RWPE1 (cell line): ENCODE data around the gene HSP90AA1.
"Not testable (repeated sequence)": the region's sequence is repeated elsewhere in the genome, so short reads cannot be mapped to it uniquely, and the experiment has no call there.

ENCODE experiments used
- CTCF ChIA-PET: fragments of 350-600 bp; sonication (Branson Sonifier 250); formaldehyde crosslinking; extraction: SDS; loops from one replicate; lab custom pipeline; 2021; lab: Yijun Ruan, JAX
- POLR2A ChIA-PET: fragments of 400-600 bp; formaldehyde crosslinking; extraction: SDS; loops from one replicate; lab custom pipeline; 2020; ENCODE audit warnings: antibody characterized with exemption; ENCODE audit not compliant: low non-redundant PET; lab: Yijun Ruan, JAX
- DNase-seq: peaks from one replicate; pipeline ENCODE4 v3.0.0; 2012; ENCODE audit warnings: low spot score
- H3K27ac ChIP-seq: fragments of 450-650 bp; 2 replicates; pipeline ENCODE4 v1.5.1; 2017
- TF ChIP-seq, protein P1 (sequence below): fragments of 450-650 bp; conservative IDR thresholded peaks from 2 replicates; pipeline ENCODE4 v1.5.1; 2017; ENCODE audit warnings: low read depth, mild to moderate bottlenecking

Gene HSP90AA1

DNA sequence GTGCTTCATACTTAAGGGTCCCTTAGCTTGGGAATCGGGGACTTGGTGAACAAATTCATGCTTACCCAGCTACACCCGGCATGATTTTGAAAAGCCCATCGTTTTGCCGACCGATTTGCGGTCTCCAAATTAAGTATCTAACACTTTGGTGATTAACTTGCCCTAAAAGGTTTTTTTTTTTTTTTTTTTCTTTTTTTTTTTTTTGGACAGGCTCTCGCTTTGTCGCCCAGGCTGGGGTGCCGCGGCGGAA lies 843 bp upstream of the HSP90AA1 start:
- CTCF ChIA-PET: interaction anchor here (0.6 to 0.8 kb wide), 4 partner anchors 9 to 39 kb away, joined by 3 to 6 read pairs (median 4); no protein-coding TSS in a partner anchor
- H3K27ac ChIP-seq: peak overlapping the region; percentile 93
- POLR2A ChIA-PET: interaction anchor here (0.7 kb wide), 1 partner anchor 10 kb away, joined by 4 read pairs; no protein-coding TSS in a partner anchor
- no peak for DNase-seq
- TF ChIP-seq, protein P1, sequence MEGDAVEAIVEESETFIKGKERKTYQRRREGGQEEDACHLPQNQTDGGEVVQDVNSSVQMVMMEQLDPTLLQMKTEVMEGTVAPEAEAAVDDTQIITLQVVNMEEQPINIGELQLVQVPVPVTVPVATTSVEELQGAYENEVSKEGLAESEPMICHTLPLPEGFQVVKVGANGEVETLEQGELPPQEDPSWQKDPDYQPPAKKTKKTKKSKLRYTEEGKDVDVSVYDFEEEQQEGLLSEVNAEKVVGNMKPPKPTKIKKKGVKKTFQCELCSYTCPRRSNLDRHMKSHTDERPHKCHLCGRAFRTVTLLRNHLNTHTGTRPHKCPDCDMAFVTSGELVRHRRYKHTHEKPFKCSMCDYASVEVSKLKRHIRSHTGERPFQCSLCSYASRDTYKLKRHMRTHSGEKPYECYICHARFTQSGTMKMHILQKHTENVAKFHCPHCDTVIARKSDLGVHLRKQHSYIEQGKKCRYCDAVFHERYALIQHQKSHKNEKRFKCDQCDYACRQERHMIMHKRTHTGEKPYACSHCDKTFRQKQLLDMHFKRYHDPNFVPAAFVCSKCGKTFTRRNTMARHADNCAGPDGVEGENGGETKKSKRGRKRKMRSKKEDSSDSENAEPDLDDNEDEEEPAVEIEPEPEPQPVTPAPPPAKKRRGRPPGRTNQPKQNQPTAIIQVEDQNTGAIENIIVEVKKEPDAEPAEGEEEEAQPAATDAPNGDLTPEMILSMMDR: no peak

DNA sequence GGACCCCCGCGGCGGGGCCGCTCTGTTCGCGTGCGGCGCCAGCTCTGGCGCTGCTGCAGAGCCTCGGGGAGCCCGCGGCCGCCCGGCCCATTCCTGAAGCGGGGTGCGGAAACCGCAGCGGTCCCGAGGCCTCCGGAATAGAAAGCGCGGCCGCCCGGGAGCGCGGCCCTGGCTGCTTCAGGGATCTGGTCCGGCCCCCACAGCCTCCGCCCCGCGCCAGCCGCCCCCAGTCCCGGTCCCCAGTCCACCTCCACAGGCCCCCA lies 204 bp downstream of the HSP90AA1 start:
- POLR2A ChIA-PET: interaction anchor here (0.6 kb wide), 2 partner anchors 49 to 169 kb away, joined by 3 to 5 read pairs; no protein-coding TSS in a partner anchor
- no peak for DNase-seq
- CTCF ChIA-PET: no interaction called here
- TF ChIP-seq, protein P1: no peak
- peak overlapping the region; percentile 93 for H3K27ac ChIP-seq

GRCh38 chr14:102085948-102086708 lies 716 bp downstream of the HSP90AA1 start:
- POLR2A ChIA-PET: interaction anchor here (0.6 kb wide), 2 partner anchors 49 to 170 kb away, joined by 3 to 5 read pairs; no protein-coding TSS in a partner anchor
- TF ChIP-seq, protein P1: no peak
- DNase-seq: no peak
- H3K27ac ChIP-seq: peak overlapping the region; percentile 93
- CTCF ChIA-PET: no interaction called here

- ChIA-PET CTCF (interaction anchor here (0.6 to 2.8 kb wide), 2 partner anchors 11 to 48 kb away, joined by 5 to 12 read pairs; no protein-coding TSS in a partner anchor), POLR2A (no interaction called here)
- TF ChIP-seq, protein P1: no peak
- DNase-seq: no peak
- peak overlapping the region; percentile 30; the same call in 1 of the 2 replicates for H3K27ac ChIP-seq
Observed at GRCh38 chr14:102085488-102085887, 1.4 kb downstream of the HSP90AA1 start.

- CTCF ChIA-PET: interaction anchor here (0.6 to 2.8 kb wide), 4 partner anchors 9 to 47 kb away, joined by 3 to 12 read pairs (median 4); no protein-coding TSS in a partner anchor
- H3K27ac ChIP-seq: no peak overlapping the region
Observed at GRCh38 chr14:102084931-102085330, 1.9 kb downstream of the HSP90AA1 start.

DNA sequence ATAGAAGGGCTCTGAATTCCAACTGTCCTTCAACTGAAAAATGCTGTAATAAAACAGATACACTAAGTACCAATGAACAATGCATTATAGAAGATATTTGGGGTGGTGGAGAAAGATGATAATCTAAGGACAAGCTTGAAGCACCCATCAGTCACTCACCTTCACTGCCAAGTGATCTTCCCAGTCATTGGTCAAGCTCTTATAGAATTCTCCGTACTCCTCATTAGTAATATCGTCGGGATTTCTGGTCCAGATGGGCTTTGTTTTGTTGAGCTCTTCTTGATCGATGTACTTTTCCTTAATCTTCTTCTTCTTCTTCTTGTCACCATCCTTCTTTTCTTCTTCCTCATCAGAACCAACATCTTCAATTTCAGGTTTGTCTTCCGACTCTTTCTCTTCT lies 2.3 kb downstream of the HSP90AA1 start:
- POLR2A ChIA-PET, DNase-seq, H3K27ac ChIP-seq: not testable (repeated sequence)
- CTCF ChIA-PET: interaction anchor here (0.9 to 2.8 kb wide), 3 partner anchors 8 to 21 kb away, joined by 3 to 12 read pairs (median 3); no protein-coding TSS in a partner anchor

More at GRCh38 chr14:102084931-102085330, 1.9 kb downstream of the HSP90AA1 start:
- POLR2A ChIA-PET: no interaction called here
- DNase-seq: no peak
- TF ChIP-seq, protein P1: no peak
